Measurements from ENCODE around the gene FBXO31. TPM values are rescaled to one million over a fixed set of nuclear protein-coding genes. Genes with fewer than 3 reads are reported as not detected.
"Not testable (repeated sequence)": the region's sequence is repeated elsewhere in the genome, so short reads cannot be mapped to it uniquely, and the experiment has no call there.

Gene FBXO31
- total RNA-seq, 1 donor from 2014 or later, result 26.2 TPM

DNA sequence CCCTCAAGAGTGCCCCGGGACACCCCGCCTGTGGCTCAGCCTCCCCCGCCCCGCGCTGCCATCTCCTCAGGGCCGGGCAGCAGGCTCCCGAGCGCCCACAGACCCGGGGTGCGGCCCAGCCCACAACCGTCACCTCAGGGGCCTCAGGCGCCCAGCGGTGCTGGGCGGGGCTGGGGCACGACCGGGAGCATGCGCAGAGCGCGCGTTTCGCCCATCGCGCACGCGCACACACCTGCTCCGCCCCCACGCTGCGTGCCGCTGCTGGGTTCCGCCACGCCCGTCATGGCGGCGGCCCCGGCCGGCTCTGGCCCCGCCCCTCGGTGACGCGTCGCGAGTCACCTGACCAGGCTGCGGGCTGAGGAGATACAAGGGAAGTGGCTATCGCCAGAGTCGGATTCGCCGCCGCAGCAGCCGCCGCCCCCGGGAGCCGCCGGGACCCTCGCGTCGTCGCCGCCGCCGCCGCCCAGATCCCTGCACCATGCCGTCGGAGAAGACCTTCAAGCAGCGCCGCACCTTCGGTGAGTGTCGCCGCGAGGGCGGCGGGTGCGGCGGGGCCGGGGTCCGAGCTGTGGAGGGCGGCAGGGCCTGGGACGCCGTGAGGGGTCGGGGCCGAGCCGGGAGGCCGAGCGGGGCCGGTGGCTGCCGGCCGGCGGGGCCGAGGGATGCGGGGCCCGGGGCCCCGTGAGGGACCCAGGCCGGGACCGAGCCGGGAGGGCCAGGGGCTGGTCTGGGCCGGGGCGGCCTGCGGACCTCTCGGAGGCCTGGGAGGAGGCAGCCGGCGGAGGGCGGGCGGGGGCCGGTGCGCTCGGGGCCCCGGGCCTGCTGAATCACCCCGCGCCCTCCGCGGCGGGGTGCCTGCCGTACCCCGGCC, 8.6 kb upstream of the FBXO31 start, which contains the start of gene MAP1LC3B:
MAP1LC3B (plus strand) TSS at position 387 of the 871 bp plus-strand sequence; CDS start at position 479, 92 bp downstream.
- Histone ChIP-seq H3K27me3 (ENCODE audit: low read depth) (no peaks in the 10 kb centered on the region), H3K4me1 (peaks cover 54% of the 10 kb centered on the region), H3K27ac (peak within 1 kb of the TSS; percentile 99), H3K9me3 (no peaks in the 10 kb centered on the region), H3K36me3 (no peaks in the 10 kb centered on the region), H3K4me3 (peak within 1 kb of the TSS; percentile 73)
- peak; percentile 92 to 96 for ATAC-seq
- no peak for TF ChIP-seq CTCF (IDR thresholded peaks at IDR 0.05)
- peak; percentile 96 for DNase-seq
- intact Hi-C loops (cut with DNase I), result no loop called here

- H3K36me3 ChIP-seq, result no peaks in the 10 kb centered on the region
- ATAC-seq (peak; percentile 52 to 67), DNase-seq (peak; percentile 89)
- H3K27ac ChIP-seq, result peak overlapping the region; percentile 99
- intact Hi-C loops (cut with DNase I), result no loop called here
- no peaks in the 10 kb centered on the region for H3K27me3 ChIP-seq (ENCODE audit: low read depth)
- no peaks in the 10 kb centered on the region for H3K9me3 ChIP-seq
- no peak for TF ChIP-seq CTCF (IDR thresholded peaks at IDR 0.05)
- peaks cover 59% of the 10 kb centered on the region for H3K4me1 ChIP-seq
- H3K4me3 ChIP-seq, result peak overlapping the region; percentile 73
These were observed 7.9 kb upstream of the FBXO31 start for GRCh38 chr16:87391324-87391949.

- Histone ChIP-seq H3K4me1 (peaks cover 59% of the 10 kb centered on the region), H3K27ac (peak overlapping the region; percentile 99), H3K36me3 (no peaks in the 10 kb centered on the region), H3K27me3 (ENCODE audit: low read depth) (no peaks in the 10 kb centered on the region), H3K9me3 (no peaks in the 10 kb centered on the region), H3K4me3 (peak overlapping the region; percentile 73)
- intact Hi-C loops (cut with DNase I), result no loop called here
- no peak for ATAC-seq
- DNase-seq, result peak; percentile 26
- TF ChIP-seq CTCF (IDR thresholded peaks at IDR 0.05), result no peak
These were observed 7.2 kb upstream of the FBXO31 start for GRCh38 chr16:87390641-87391323.

GRCh38 chr16:87389914-87390313, 6.3 kb upstream of the FBXO31 start:
- ATAC-seq; intact Hi-C loops (cut with DNase I); H3K36me3 ChIP-seq; H3K9me3 ChIP-seq; H3K27ac ChIP-seq; H3K27me3 ChIP-seq (ENCODE audit: low read depth); H3K4me3 ChIP-seq: not testable (repeated sequence)
- peaks cover 53% of the 10 kb centered on the region for H3K4me1 ChIP-seq
- DNase-seq, result peak; percentile 11

DNA sequence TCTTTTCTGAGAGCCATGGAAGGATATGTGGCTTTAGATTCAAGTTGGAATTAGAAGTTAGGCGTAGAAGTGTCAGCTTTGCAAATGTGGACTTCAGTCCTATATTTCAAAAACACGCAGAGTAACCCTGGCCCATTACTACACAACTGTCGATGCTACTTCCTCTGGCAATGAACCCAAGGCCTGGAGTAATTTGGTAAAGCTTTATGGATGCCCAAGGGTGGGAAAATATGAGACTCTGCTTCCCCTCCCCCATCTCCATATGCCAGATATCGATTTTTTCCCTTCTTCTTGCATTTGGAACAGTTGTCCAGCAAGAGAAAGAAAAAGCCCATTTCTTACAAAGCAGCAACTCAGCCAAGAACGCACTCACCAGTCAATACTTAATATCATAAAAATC, 5.7 kb upstream of the FBXO31 start:
- Histone ChIP-seq H3K36me3 (no peaks in the 10 kb centered on the region), H3K4me1 (peaks cover 53% of the 10 kb centered on the region), H3K9me3 (no peaks in the 10 kb centered on the region), H3K27ac (peak overlapping the region; percentile 86), H3K4me3 (no peak overlapping the region), H3K27me3 (ENCODE audit: low read depth) (no peaks in the 10 kb centered on the region)
- DNase-seq (no peak), ATAC-seq (no peak)
- intact Hi-C loops (cut with DNase I), result no loop called here
- no peak for TF ChIP-seq CTCF (IDR thresholded peaks at IDR 0.05)

All from lower lobe of right lung (tissue), 2 donors.